NCI-H146 (cell line): Measurements from ENCODE around the gene RPL18A.
A peak's percentile ranks its signal among the peaks of the same experiment; 100 is the strongest.

Source experiments
- DNase-seq: peaks from one replicate; lab custom pipeline; 2025; lab: John Stamatoyannopoulos, UW

Gene RPL18A

GRCh38 chr19:17859533-17860330, at the start of gene RPL18A:
Gene RPL18A (plus strand): TSS chr19:17859910. CDS start chr19:17859957, 47 bp downstream.
- DNase-seq: peak; percentile 100

- DNase-seq: no peak
These were observed 48.6 kb upstream of the RPL18A start for GRCh38 chr19:17811103-17811502.

GRCh38 chr19:17811681-17812080, 48.0 kb upstream of the RPL18A start:
- DNase-seq: no peak

- no peak for DNase-seq
These were observed 47.6 kb upstream of the RPL18A start for GRCh38 chr19:17812099-17812498.

- DNase-seq: no peak
These were observed 41.9 kb upstream of the RPL18A start for GRCh38 chr19:17817668-17818363.

GRCh38 chr19:17821190-17821589, 38.5 kb upstream of the RPL18A start, which contains the start of gene INSL3:
Gene INSL3 (minus strand): TSS chr19:17821519. CDS start chr19:17821506, 13 bp downstream.
- no peak for DNase-seq

- no peak for DNase-seq
These were observed 35.4 kb upstream of the RPL18A start for GRCh38 chr19:17824339-17824738.

GRCh38 chr19:17826508-17827056, 33.1 kb upstream of the RPL18A start:
- no peak for DNase-seq

- DNase-seq: peak; percentile 70
These were observed 29.7 kb upstream of the RPL18A start for GRCh38 chr19:17829855-17830566.

GRCh38 chr19:17830567-17831418, 28.9 kb upstream of the RPL18A start:
- peak; percentile 86 for DNase-seq

- peak; percentile 30 for DNase-seq
These were observed 28.3 kb upstream of the RPL18A start for GRCh38 chr19:17831419-17831888.

- DNase-seq: no peak
These were observed 27.1 kb upstream of the RPL18A start for GRCh38 chr19:17832443-17833208.

GRCh38 chr19:17834350-17835181, 25.1 kb upstream of the RPL18A start:
- DNase-seq: peak; percentile 28

GRCh38 chr19:17835182-17836006, 24.3 kb upstream of the RPL18A start:
- peak; percentile 42 for DNase-seq

GRCh38 chr19:17836530-17836929, 23.2 kb upstream of the RPL18A start:
- DNase-seq: no peak

- no peak for DNase-seq
These were observed 21.7 kb upstream of the RPL18A start for GRCh38 chr19:17837972-17838371.

- no peak for DNase-seq
These were observed 19.7 kb upstream of the RPL18A start for GRCh38 chr19:17840019-17840418.

- DNase-seq: no peak
These were observed 18.3 kb upstream of the RPL18A start for GRCh38 chr19:17841371-17841809.
